Neural progenitor cell (in vitro differentiated cells): ENCODE results near the gene ZNF488. TPM values are rescaled to one million over a fixed set of nuclear protein-coding genes. Genes with fewer than 3 reads are reported as not detected.

Experiments used
- DNase-seq: peaks from one replicate; pipeline ENCODE4 v3.0.0-alpha.2; 2016; ENCODE audit warnings: low spot score
- H2AFZ ChIP-seq: fragments of 200-600 bp; sonication (generic); replicated peaks from 2 replicates; pipeline ENCODE4 v1.6.1; 2016; ENCODE audit warnings: antibody characterized with exemption
- H3F3A ChIP-seq: fragments of 200-600 bp; sonication (generic); 2 replicates; pipeline ENCODE4 v1.6.1; 2016; ENCODE audit warnings: antibody characterized with exemption, low read depth
- H3K27ac ChIP-seq: fragments of 200-600 bp; sonication (generic); 2 replicates; pipeline ENCODE4 v1.5.1; 2016; ENCODE audit warnings: mild to moderate bottlenecking
- H3K27me3 ChIP-seq: fragments of 200-600 bp; sonication (generic); 2 replicates; pipeline ENCODE4 v1.6.1; 2016; ENCODE audit warnings: mild to moderate bottlenecking, moderate library complexity
- H3K36me3 ChIP-seq: fragments of 200-600 bp; sonication (generic); 2 replicates; pipeline ENCODE4 v1.5.1; 2016
- H3K4me1 ChIP-seq: fragments of 200-600 bp; sonication (generic); 2 replicates; pipeline ENCODE4 v1.6.1; 2016; ENCODE audit warnings: mixed run types
- H3K4me2 ChIP-seq: fragments of 200-600 bp; sonication (generic); 2 replicates; pipeline ENCODE4 v1.6.1; 2016
- H3K4me3 ChIP-seq: fragments of 200-600 bp; sonication (generic); 2 replicates; pipeline ENCODE4 v1.5.1; 2016
- H3K79me2 ChIP-seq: fragments of 200-600 bp; sonication (generic); 2 replicates; pipeline ENCODE4 v1.6.1; 2016; ENCODE audit warnings: low read depth
- H3K9ac ChIP-seq: fragments of 200-600 bp; sonication (generic); 2 replicates; pipeline ENCODE4 v1.6.1; 2016
- H3K9me3 ChIP-seq: fragments of 200-600 bp; sonication (generic); 2 replicates; pipeline ENCODE4 v1.5.1; 2016; ENCODE audit warnings: low read depth
- H4K20me1 ChIP-seq: fragments of 200-600 bp; sonication (generic); 2 replicates; pipeline ENCODE4 v1.6.1; 2016; ENCODE audit warnings: low read depth
- H3K27ac Mint-ChIP-seq: 3 replicates; pipeline ENCODE4 v1.8.0; 2021; ENCODE audit warnings: mixed read lengths
- H3K27me3 Mint-ChIP-seq: 2 replicates; pipeline ENCODE4 v1.8.0; 2022; ENCODE audit warnings: low read depth, mild to moderate bottlenecking, inconsistent platforms, moderate library complexity, mixed read lengths; ENCODE audit not compliant: insufficient read depth
- H3K36me3 Mint-ChIP-seq: 3 replicates; pipeline ENCODE4 v1.8.0; 2021; ENCODE audit warnings: mixed read lengths
- H3K4me1 Mint-ChIP-seq: 3 replicates; pipeline ENCODE4 v1.8.0; 2021; ENCODE audit warnings: mixed read lengths
- H3K4me3 Mint-ChIP-seq: 3 replicates; pipeline ENCODE4 v1.8.0; 2021; ENCODE audit warnings: mild to moderate bottlenecking, moderate library complexity, mixed read lengths
- H3K9me3 Mint-ChIP-seq: 3 replicates; pipeline ENCODE4 v1.8.0; 2020; ENCODE audit warnings: mixed read lengths
- CTCF ChIP-seq: fragments of 200-600 bp; sonication (generic); IDR thresholded peaks from 2 replicates; pipeline ENCODE4 v1.5.1; 2017; ENCODE audit warnings: antibody characterized with exemption, mild to moderate bottlenecking
- EZH2 ChIP-seq: fragments of 200-600 bp; sonication (generic); IDR thresholded peaks from 2 replicates; pipeline ENCODE4 v1.6.1; 2017; ENCODE audit warnings: antibody characterized with exemption, mild to moderate bottlenecking, moderate library complexity
- EZH2phosphoT487 ChIP-seq: fragments of 200-600 bp; sonication (generic); IDR thresholded peaks from 2 replicates; pipeline ENCODE4 v1.6.1; 2017; ENCODE audit warnings: antibody characterized with exemption
- total RNA-seq: library from RNA; depleted of rRNA; stranded (reverse); fragments of >200 nt; gene quantifications from 2 replicates; pipeline ENCODE4 v1.2.3, GENCODE V29; 2015; ENCODE audit warnings: low replicate concordance

The ZNF488 gene
- total RNA-seq, 1 donor from 2014 or later = not detected

GRCh38 chr10:47378183-47378510 is 5.9 kb downstream of the ZNF488 start:
- TF ChIP-seq EZH2phosphoT487 (no peak), EZH2 (no peak), CTCF (no peak)
- no peaks in the 10 kb centered on the region for H3K36me3 Mint-ChIP-seq
- no peaks in the 10 kb centered on the region for H4K20me1 ChIP-seq
- no peak for DNase-seq
- no peaks in the 10 kb centered on the region for H3K36me3 ChIP-seq
- no peaks in the 10 kb centered on the region for H3K9me3 Mint-ChIP-seq
- no peak overlapping the region for H3K4me3 Mint-ChIP-seq
- peaks cover 6% of the 10 kb centered on the region for H3K4me1 Mint-ChIP-seq
- peaks cover 14% of the 10 kb centered on the region for H3K27me3 Mint-ChIP-seq
- H3F3A ChIP-seq = no peaks in the 10 kb centered on the region
- no peak overlapping the region for H3K9ac ChIP-seq
- no peak overlapping the region for H3K4me2 ChIP-seq
- no peak overlapping the region for H2AFZ ChIP-seq
- no peak overlapping the region for H3K27ac Mint-ChIP-seq
- H3K79me2 ChIP-seq = no peaks in the 10 kb centered on the region
- no peaks in the 10 kb centered on the region for H3K4me1 ChIP-seq
- no peak overlapping the region for H3K27ac ChIP-seq
- no peak overlapping the region for H3K4me3 ChIP-seq
- peaks cover 13% of the 10 kb centered on the region for H3K27me3 ChIP-seq
- no peaks in the 10 kb centered on the region for H3K9me3 ChIP-seq

GRCh38 chr10:47376522-47377220 is 7.4 kb downstream of the ZNF488 start:
- Mint-ChIP-seq H3K36me3 (no peaks in the 10 kb centered on the region), H3K9me3 (no peaks in the 10 kb centered on the region), H3K27me3 (peaks cover 14% of the 10 kb centered on the region), H3K27ac (no peak overlapping the region), H3K4me1 (peaks cover 5% of the 10 kb centered on the region), H3K4me3 (no peak overlapping the region)
- Histone ChIP-seq H3K27me3 (no peaks in the 10 kb centered on the region), H3F3A (no peaks in the 10 kb centered on the region), H2AFZ (no peak overlapping the region), H3K79me2 (no peaks in the 10 kb centered on the region), H3K9me3 (no peaks in the 10 kb centered on the region), H4K20me1 (no peaks in the 10 kb centered on the region), H3K36me3 (no peaks in the 10 kb centered on the region), H3K4me3 (no peak overlapping the region), H3K4me2 (no peak overlapping the region), H3K9ac (no peak overlapping the region), H3K27ac (no peak overlapping the region), H3K4me1 (no peaks in the 10 kb centered on the region)
- DNase-seq = no peak
- TF ChIP-seq EZH2 = no peak
- TF ChIP-seq CTCF = no peak
- TF ChIP-seq EZH2phosphoT487 = no peak

DNA sequence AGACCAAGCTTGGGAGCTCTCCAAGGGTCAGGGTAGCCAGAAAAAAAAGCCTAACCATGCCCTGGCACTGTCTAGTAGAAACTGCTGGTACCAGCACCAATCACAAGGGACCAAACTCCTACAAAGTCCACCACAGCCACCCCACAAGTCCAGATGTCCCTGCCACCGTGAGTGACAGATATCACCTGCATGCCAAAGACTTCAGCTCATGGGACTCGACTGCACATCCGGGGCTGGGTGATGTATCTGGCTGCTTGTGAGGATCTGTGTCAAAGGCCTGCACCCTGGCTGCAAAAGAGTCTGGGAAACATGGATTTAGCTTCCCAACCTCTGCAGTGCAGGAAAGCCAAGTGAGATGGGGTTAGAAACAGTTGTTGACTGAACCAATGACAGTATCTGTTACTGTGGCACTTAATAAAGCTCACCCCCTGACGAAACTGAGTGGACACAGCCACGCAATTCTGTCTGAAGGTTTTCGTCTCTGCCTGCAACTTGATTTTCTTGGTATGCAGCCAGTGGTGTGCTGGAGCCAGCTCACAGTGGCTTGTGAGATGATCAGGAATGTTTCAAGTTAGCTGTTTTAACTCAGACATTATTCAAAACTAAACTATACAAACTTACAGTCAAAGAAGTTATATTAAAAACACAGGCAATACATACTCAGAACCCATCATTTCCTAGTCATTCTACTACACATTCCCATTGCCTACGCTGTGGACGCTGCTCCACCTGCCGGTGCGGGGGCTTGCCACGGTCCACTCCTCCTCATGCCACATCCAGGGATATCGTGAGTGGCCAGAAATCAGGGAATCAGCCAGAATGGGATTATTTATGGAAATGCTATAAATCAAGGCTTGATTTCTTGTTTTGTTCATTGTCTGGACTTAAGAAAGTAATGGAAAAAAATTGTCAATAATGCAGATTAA is 9.2 kb downstream of the ZNF488 start:
- peaks cover 9% of the 10 kb centered on the region for H3K27me3 Mint-ChIP-seq
- no peak overlapping the region for H3K4me3 Mint-ChIP-seq

More for the DNA sequence above, 9.2 kb downstream of the ZNF488 start:
- H3K9me3 ChIP-seq = no peaks in the 10 kb centered on the region
- no peaks in the 10 kb centered on the region for H3K27me3 ChIP-seq
- no peak overlapping the region for H2AFZ ChIP-seq
- no peaks in the 10 kb centered on the region for H4K20me1 ChIP-seq
- Mint-ChIP-seq H3K27ac (no peak overlapping the region), H3K36me3 (no peaks in the 10 kb centered on the region), H3K9me3 (no peaks in the 10 kb centered on the region), H3K4me1 (peaks cover 5% of the 10 kb centered on the region)
- no peak for DNase-seq
- no peaks in the 10 kb centered on the region for H3K36me3 ChIP-seq
- no peak overlapping the region for H3K27ac ChIP-seq
- TF ChIP-seq EZH2phosphoT487 (no peak), CTCF (no peak), EZH2 (no peak)
- no peaks in the 10 kb centered on the region for H3K4me1 ChIP-seq
- H3F3A ChIP-seq = no peaks in the 10 kb centered on the region
- H3K4me3 ChIP-seq = no peak overlapping the region
- H3K4me2 ChIP-seq = no peak overlapping the region
- no peak overlapping the region for H3K9ac ChIP-seq
- H3K79me2 ChIP-seq = no peaks in the 10 kb centered on the region
